Parathyroid adenoma (tissue), 2 donors: Measurements from ENCODE around the gene SLC27A3.

Source experiments
- H2AFZ ChIP-seq: fragments of 300-600 bp; sonication (generic); one replicate; pipeline ENCODE4 v1.7.0; 2017; ENCODE audit warnings: antibody characterized with exemption, mild to moderate bottlenecking
- H3K27ac ChIP-seq: fragments of 300-600 bp; sonication (generic); one replicate; pipeline ENCODE4 v1.7.0; 2017
- H3K27me3 ChIP-seq: fragments of 300-600 bp; sonication (generic); one replicate; pipeline ENCODE4 v1.7.0; 2017; ENCODE audit warnings: low read length; ENCODE audit not compliant: control insufficient read depth, insufficient read depth
- H3K36me3 ChIP-seq: fragments of 300-600 bp; sonication (generic); one replicate; pipeline ENCODE4 v1.7.0; 2017; ENCODE audit warnings: low read length; ENCODE audit not compliant: control insufficient read depth, insufficient read depth
- H3K4me1 ChIP-seq: fragments of 300-600 bp; sonication (generic); one replicate; pipeline ENCODE4 v1.7.0; 2017; ENCODE audit warnings: control low read depth
- H3K4me2 ChIP-seq: fragments of 300-600 bp; sonication (generic); one replicate; pipeline ENCODE4 v1.7.0; 2017; ENCODE audit warnings: low read length
- H3K4me3 ChIP-seq: fragments of 300-600 bp; sonication (generic); one replicate; pipeline ENCODE4 v1.7.0; 2017; ENCODE audit warnings: low read depth, low read length
- H3K79me2 ChIP-seq: fragments of 300-600 bp; sonication (generic); one replicate; pipeline ENCODE4 v1.7.0; 2017; ENCODE audit warnings: control low read depth
- H3K9ac ChIP-seq: fragments of 300-600 bp; sonication (generic); one replicate; pipeline ENCODE4 v1.7.0; 2017; ENCODE audit warnings: mild to moderate bottlenecking
- H3K9me3 ChIP-seq: fragments of 300-600 bp; sonication (generic); one replicate; pipeline ENCODE4 v1.7.0; 2017; ENCODE audit warnings: low read length; ENCODE audit not compliant: control insufficient read depth
- CTCF ChIP-seq: fragments of 300-600 bp; sonication (generic); IDR thresholded peaks from one replicate; pipeline ENCODE4 v1.7.0; 2017; ENCODE audit warnings: antibody characterized with exemption, mild to moderate bottlenecking
- donor health status: primary hyperparathyroidism.

The SLC27A3 gene

GRCh38 chr1:153733970-153734369 is 41.2 kb upstream of the SLC27A3 start:
- Histone ChIP-seq H3K36me3 (no peaks in the 10 kb centered on the region), H3K4me3 (no peak overlapping the region), H3K4me1 (peaks cover 2% of the 10 kb centered on the region), H2AFZ (no peak overlapping the region), H3K4me2 (no peak overlapping the region), H3K79me2 (no peaks in the 10 kb centered on the region), H3K9ac (no peak overlapping the region), H3K27ac (no peak overlapping the region), H3K27me3 (no peaks in the 10 kb centered on the region), H3K9me3 (no peaks in the 10 kb centered on the region)
- TF ChIP-seq CTCF = no peak

- Histone ChIP-seq H3K36me3 (no peaks in the 10 kb centered on the region), H3K4me3 (no peak overlapping the region), H3K4me1 (no peaks in the 10 kb centered on the region), H3K27me3 (no peaks in the 10 kb centered on the region), H3K4me2 (no peak overlapping the region), H2AFZ (no peak overlapping the region), H3K27ac (no peak overlapping the region), H3K9ac (no peak overlapping the region), H3K79me2 (no peaks in the 10 kb centered on the region), H3K9me3 (no peaks in the 10 kb centered on the region)
- TF ChIP-seq CTCF = no peak
Measured at GRCh38 chr1:153734396-153735089, 40.7 kb upstream of the SLC27A3 start.

- TF ChIP-seq CTCF = no peak
- no peaks in the 10 kb centered on the region for H3K36me3 ChIP-seq
- no peaks in the 10 kb centered on the region for H3K4me1 ChIP-seq
- no peak overlapping the region for H2AFZ ChIP-seq
- no peaks in the 10 kb centered on the region for H3K9me3 ChIP-seq
- H3K27ac ChIP-seq = no peak overlapping the region
- H3K79me2 ChIP-seq = no peaks in the 10 kb centered on the region
- H3K4me2 ChIP-seq = no peak overlapping the region
- H3K4me3 ChIP-seq = no peak overlapping the region
- H3K27me3 ChIP-seq = no peaks in the 10 kb centered on the region
- no peak overlapping the region for H3K9ac ChIP-seq
Measured at GRCh38 chr1:153735090-153735420, 40.2 kb upstream of the SLC27A3 start.

GRCh38 chr1:153741986-153742385 is 33.2 kb upstream of the SLC27A3 start:
- Histone ChIP-seq H3K9me3 (no peaks in the 10 kb centered on the region), H3K79me2 (no peaks in the 10 kb centered on the region), H3K4me2 (no peak overlapping the region), H3K27me3 (no peaks in the 10 kb centered on the region), H3K36me3 (no peaks in the 10 kb centered on the region), H3K4me3 (no peak overlapping the region), H2AFZ (no peak overlapping the region), H3K4me1 (no peaks in the 10 kb centered on the region), H3K9ac (no peak overlapping the region), H3K27ac (no peak overlapping the region)
- TF ChIP-seq CTCF = no peak

- no peaks in the 10 kb centered on the region for H3K36me3 ChIP-seq
- no peak overlapping the region for H3K9ac ChIP-seq
- no peaks in the 10 kb centered on the region for H3K79me2 ChIP-seq
- H2AFZ ChIP-seq = no peak overlapping the region
- no peak overlapping the region for H3K4me3 ChIP-seq
- H3K4me2 ChIP-seq = no peak overlapping the region
- H3K9me3 ChIP-seq = no peaks in the 10 kb centered on the region
- no peak for TF ChIP-seq CTCF
- no peak overlapping the region for H3K27ac ChIP-seq
- H3K27me3 ChIP-seq = no peaks in the 10 kb centered on the region
- no peaks in the 10 kb centered on the region for H3K4me1 ChIP-seq
Measured at GRCh38 chr1:153742411-153743142, 32.6 kb upstream of the SLC27A3 start.
